Natural killer cell treated with Interleukin-12 subunit alpha and Interleukin-12 subunit beta and Interleukin-15 and Interleukin-18, amount 100 ng/mL, for 72 hours (primary cell): Measurements from ENCODE around the gene COX7A2L. TPM values are rescaled to one million over a fixed set of nuclear protein-coding genes. Genes with fewer than 3 reads are reported as not detected.

ENCODE experiments used
- ATAC-seq, 2 donors: fragments of 150-1000 bp; cut with Tn5 transposase in 1 of 2; sonication (Bioruptor Pico), chemical (Tn5 transposase) in 1 of 2; 2 replicates each; pipeline ENCODE4 v1.10.0; 2021
- DNase-seq: peaks from one replicate; pipeline ENCODE4 v3.0.0; 2022; ENCODE audit warnings: low spot score
- H3K27ac Mint-ChIP-seq, 2 donors: 1 replicate in 1 of 2; 2 replicates in 1 of 2; pipeline ENCODE4 v1.8.0; 2022; ENCODE audit warnings: mixed read lengths in 2 of 2, mild to moderate bottlenecking in 1 of 2, moderate library complexity in 1 of 2
- H3K27me3 Mint-ChIP-seq, 2 donors: 1 replicate in 1 of 2; 2 replicates in 1 of 2; pipeline ENCODE4 v1.8.0; 2022; ENCODE audit warnings: mixed read lengths in 2 of 2
- H3K36me3 Mint-ChIP-seq: one replicate; pipeline ENCODE4 v1.8.0; 2022; ENCODE audit warnings: mixed read lengths
- H3K4me1 Mint-ChIP-seq, 2 donors: 1 replicate in 1 of 2; 2 replicates in 1 of 2; pipeline ENCODE4 v1.8.0; 2022; ENCODE audit warnings: low read depth in 2 of 2, mixed read lengths in 2 of 2, mild to moderate bottlenecking in 1 of 2
- H3K4me3 Mint-ChIP-seq: one replicate; pipeline ENCODE4 v1.8.0; 2022; ENCODE audit warnings: mixed read lengths
- H3K9me3 Mint-ChIP-seq: 2 replicates; pipeline ENCODE4 v1.8.0; 2022; ENCODE audit warnings: mixed read lengths
- total RNA-seq, 2 donors: library from RNA; stranded (reverse); gene quantifications; one replicate each; pipeline ENCODE4 v1.2.3, GENCODE V29; 2022

Gene COX7A2L
- total RNA-seq, 2 donors from 2014 or later: 70.8 to 102 TPM

DNA sequence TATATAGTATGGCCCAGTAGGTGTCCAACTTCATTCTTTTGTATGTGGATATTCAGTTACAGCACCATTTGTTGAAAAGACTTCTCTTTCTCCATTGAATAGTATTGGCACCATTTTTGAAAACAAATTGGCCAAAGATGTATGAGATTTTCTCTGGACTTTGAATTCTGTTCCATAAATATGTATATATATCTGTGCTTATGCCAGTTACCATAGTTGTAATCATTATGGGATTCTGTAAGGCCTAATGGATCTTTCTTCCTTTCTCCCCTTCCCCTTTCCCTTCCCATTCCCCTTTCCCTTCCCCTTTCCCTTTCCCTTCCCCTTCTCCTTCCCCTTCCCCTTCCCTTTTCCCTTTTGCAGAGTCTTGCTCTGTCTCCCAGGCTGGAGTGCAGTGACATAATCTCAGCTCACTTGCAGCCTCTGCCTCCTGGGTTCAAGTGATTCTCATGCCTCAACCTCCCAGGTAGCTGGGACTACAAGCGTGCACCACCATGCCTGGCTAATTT lies 51.0 kb downstream of the COX7A2L start:
- peaks cover 19% of the 10 kb centered on the region for H3K36me3 Mint-ChIP-seq
- no peak overlapping the region for H3K27ac Mint-ChIP-seq

DNA sequence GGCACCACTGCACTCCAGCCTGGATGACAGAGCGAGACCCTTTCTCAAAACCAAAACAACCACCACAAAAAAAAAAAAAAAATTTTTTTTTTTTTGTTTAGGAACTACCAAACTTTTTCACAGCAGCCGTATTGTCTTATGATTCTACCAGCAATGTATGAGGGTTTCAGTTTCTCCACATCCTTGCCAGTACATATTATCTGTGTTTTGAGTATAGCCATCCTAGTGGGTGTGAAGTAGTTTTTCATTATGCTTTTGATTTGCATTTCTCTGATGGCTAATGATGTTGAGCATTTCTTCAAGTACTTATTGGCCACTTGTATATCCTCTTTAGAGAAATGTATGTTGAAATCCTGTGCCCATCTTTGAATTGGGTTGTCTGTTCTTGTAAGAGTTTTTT lies 51.7 kb downstream of the COX7A2L start:
- peaks cover 0 to under 1% of the 10 kb centered on the region in 2 donors for H3K4me1 Mint-ChIP-seq
- H3K27ac Mint-ChIP-seq: no peak overlapping the region
- no peaks in the 10 kb centered on the region for H3K9me3 Mint-ChIP-seq
- ATAC-seq: no peak
- no peaks in the 10 kb centered on the region for H3K27me3 Mint-ChIP-seq
- DNase-seq: no peak
- H3K36me3 Mint-ChIP-seq: peaks cover 13% of the 10 kb centered on the region
- no peak overlapping the region for H3K4me3 Mint-ChIP-seq

More for the DNA sequence above, 51.0 kb downstream of the COX7A2L start:
- Mint-ChIP-seq H3K27me3 (no peaks in the 10 kb centered on the region), H3K9me3 (no peaks in the 10 kb centered on the region), H3K4me1 (peaks cover 7% of the 10 kb centered on the region in 2 donors), H3K4me3 (no peak overlapping the region)
- DNase-seq (no peak), ATAC-seq (no peak)

DNA sequence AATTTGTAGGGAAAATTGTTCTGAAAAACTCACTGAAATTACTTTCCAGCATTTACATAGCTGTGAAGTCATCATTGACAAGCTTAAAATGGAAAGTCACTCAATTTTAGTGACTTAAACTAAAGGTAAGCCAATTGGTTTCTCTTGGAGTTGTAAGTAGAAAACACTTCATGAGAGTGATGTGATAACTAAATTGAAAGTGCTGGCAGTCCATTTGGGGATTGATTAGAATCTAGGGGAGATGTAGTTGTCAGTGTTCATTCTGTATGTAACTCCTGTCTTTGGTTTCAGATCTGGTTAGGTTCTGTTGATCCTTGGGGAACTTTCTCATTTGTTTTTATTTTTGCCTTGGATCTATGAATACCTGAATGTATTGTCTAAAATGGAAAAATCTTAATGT lies 53.8 kb downstream of the COX7A2L start:
- Mint-ChIP-seq H3K27ac (no peak overlapping the region), H3K9me3 (no peaks in the 10 kb centered on the region), H3K36me3 (peaks cover 25% of the 10 kb centered on the region), H3K4me1 (no peaks in the 10 kb centered on the region), H3K4me3 (no peak overlapping the region), H3K27me3 (no peaks in the 10 kb centered on the region)
- no peak for DNase-seq
- ATAC-seq: no peak

DNA sequence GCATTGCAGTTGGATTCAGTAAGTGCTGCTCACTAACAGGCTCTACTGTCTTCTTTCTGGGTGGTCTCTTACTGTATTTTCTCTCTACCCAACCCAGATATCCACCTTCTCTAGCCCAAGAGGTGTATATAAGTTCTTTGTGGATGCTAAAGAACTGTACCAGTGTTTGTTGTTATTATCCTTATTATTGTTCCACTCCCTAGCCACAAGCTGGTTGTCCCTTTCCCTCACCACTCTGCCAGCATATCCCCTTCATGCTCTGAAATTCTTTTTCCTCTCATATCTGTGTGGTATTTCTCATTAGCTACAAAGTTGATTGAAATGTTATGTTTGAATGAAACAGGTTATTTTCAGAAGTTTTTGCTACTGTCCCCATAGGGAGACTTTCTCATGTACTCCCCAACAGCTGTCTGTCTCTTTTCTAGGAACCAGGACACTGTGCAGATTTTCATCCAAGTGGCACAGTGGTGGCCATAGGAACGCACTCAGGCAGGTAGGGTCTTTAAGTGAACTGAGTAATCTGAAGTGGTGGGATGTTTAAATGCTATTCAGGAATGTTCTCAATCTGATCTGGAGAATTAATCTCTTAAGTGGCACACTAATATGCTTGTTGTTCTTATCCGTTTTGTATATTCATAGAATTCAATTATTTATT lies 56.8 kb downstream of the COX7A2L start:
- Mint-ChIP-seq H3K36me3 (peaks cover 42% of the 10 kb centered on the region), H3K27ac (no peak overlapping the region), H3K9me3 (no peaks in the 10 kb centered on the region), H3K27me3 (no peaks in the 10 kb centered on the region), H3K4me3 (no peak overlapping the region), H3K4me1 (peaks cover 9 to 10% of the 10 kb centered on the region in 2 donors)
- no peak for ATAC-seq
- no peak for DNase-seq

DNA sequence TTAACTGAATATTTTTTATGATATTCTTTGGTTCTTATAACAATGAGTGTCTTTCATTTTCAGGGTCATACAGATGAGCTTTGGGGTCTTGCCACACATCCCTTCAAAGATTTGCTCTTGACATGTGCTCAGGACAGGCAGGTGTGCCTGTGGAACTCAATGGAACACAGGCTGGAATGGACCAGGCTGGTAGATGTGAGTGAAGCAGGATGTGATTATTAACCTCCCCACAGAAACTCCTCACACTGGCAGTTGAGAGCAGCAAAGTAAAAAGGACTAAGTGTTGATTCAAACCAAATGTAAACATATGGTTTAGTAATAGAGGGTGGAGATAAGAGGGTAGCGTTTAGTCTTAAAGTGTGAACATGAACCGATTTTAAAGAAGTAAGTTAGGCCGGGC lies 57.8 kb downstream of the COX7A2L start:
- peak overlapping the region in 1 of 2 donors; percentile 42 for H3K27ac Mint-ChIP-seq
- DNase-seq: no peak
- H3K27me3 Mint-ChIP-seq: no peaks in the 10 kb centered on the region
- H3K4me1 Mint-ChIP-seq: peaks cover 12 to 17% of the 10 kb centered on the region in 2 donors
- no peak overlapping the region for H3K4me3 Mint-ChIP-seq
- no peaks in the 10 kb centered on the region for H3K9me3 Mint-ChIP-seq
- peaks cover 44% of the 10 kb centered on the region for H3K36me3 Mint-ChIP-seq
- ATAC-seq: no peak

DNA sequence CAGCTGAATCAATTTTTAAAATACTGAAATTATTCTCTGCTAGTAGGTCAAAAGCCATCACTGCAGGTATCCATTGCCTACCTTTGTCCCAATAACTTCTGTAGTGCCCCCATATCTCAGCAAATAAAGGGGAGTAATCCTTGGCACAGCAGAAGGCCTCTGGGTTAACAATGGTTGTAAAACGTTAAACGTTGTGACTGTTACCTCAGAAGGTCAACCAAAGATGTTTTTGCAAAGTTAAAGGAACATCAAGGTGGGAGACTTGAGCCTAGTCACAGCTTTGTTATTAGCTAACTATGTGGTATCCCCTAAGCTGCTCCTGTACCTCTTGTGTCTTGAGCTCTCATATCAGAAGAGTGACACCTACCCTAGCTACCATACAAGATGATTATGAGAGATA lies 60.5 kb downstream of the COX7A2L start:
- peaks cover 29 to 38% of the 10 kb centered on the region in 2 donors for H3K4me1 Mint-ChIP-seq
- no peak for ATAC-seq
- peaks cover 47% of the 10 kb centered on the region for H3K36me3 Mint-ChIP-seq
- no peaks in the 10 kb centered on the region for H3K9me3 Mint-ChIP-seq
- H3K27ac Mint-ChIP-seq: no peak overlapping the region
- H3K27me3 Mint-ChIP-seq: no peaks in the 10 kb centered on the region
- no peak for DNase-seq
- no peak overlapping the region for H3K4me3 Mint-ChIP-seq

Other genes with a start within 250 kb of the COX7A2L start
- gene EML4, start 191.9 kb downstream of the COX7A2L start, total RNA-seq: 100 to 1,000 TPM in 1 of 2 donors, 10 to 100 TPM in 1; 73.4 to 140 TPM
- gene KCNG3, start 132.8 kb upstream of the COX7A2L start, total RNA-seq: not detected
- 10 to 100 TPM; 18.7 to 21.2 TPM for gene MTA3, start 207.4 kb upstream of the COX7A2L start, total RNA-seq